Right ventricle myocardium superior (tissue), 1 donor: Measurements from ENCODE around the gene DPYD. TPM values are rescaled to one million over a fixed set of nuclear protein-coding genes. Genes with fewer than 3 reads are reported as not detected.

ENCODE experiments used
- ATAC-seq: fragments of 200-7000 bp; cut with Tn5 transposase; one replicate; pipeline ENCODE4 v1.9.1; 2020; ENCODE audit warnings: mild to moderate bottlenecking; ENCODE audit not compliant: poor library complexity
- DNase-seq: peaks from one replicate; pipeline ENCODE4 v3.0.0-alpha.2; 2020
- intact Hi-C: fragments of 100-400 bp; cut with DNase I; formaldehyde crosslinking; loops from one replicate; pipeline ENCODE4 v1.11.2; 2022
- total RNA-seq: library from RNA; stranded (reverse); fragmentation: NEBNext Ultra II Directional; extraction: Animal tissue kit (Norgen Biotek cat#: 25700); gene quantifications from one replicate; pipeline ENCODE4 v1.2.1, GENCODE V29; 2021
- donor health status: DM: no; HTN: yes; CAD: no; lungs with severe emphysema.

Gene DPYD
- total RNA-seq, 1 donor from 2014 or later = 10.3 TPM

GRCh38 chr1:97136996-97137395 lies 783.8 kb downstream of the DPYD start:
- ATAC-seq (no peak), DNase-seq (no peak)
- intact Hi-C loops = no loop called here

GRCh38 chr1:97135972-97136371 lies 784.9 kb downstream of the DPYD start:
- ATAC-seq = no peak

DNA sequence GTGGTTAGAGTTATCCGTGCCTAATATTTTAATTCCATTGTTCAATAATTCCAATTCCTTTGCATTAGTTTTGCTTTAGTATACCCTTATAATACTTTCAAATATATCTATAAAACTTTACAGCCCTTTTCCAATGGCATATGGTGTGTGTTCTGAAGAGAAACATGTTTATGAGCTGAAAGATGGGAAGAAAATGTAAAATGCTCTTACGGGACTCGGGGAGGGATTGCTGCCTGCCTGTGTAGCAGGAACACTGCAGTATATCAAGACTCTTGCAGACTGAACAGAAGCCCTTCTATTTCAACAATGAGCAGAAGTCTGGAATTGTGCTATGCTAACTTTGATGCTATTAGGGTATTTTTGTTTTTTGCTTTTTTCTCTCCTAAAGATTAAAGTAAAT lies 792.4 kb downstream of the DPYD start:
- intact Hi-C loops = no loop called here
- no peak for DNase-seq
- no peak for ATAC-seq

More at GRCh38 chr1:97135972-97136371, 784.9 kb downstream of the DPYD start:
- no peak for DNase-seq
- intact Hi-C loops = no loop called here

DNA sequence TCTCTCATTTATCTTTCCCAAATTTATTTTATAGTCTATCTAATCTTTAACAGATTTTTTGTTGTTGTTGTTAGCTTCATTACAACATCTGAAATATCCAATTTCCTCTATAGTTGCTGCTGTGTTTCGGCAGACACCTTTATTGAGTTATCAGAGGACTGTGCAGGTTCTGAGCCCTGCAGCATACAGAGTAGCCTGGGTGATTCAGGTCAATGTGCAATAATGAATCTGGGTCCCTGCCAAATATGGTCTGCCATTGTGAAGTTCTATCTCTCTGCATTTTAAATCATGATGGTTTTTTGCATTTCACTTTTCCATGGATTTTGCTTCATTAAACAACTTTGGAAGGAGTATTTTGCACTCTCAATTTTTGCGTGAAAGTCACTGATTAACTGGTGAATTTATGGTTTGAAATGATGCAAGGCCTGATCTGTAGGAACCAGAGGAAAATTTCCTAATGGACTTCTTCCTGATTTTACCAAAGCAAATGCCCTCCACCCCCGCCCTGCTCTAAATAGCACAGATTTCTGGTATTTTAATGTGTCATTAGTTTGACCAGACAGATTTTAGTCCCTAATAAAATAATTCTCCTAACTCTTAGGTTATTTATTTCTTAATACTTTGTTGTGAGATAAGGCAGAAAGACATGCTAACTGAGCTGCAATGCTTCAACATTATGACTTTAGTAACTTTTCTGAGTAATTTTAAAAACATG lies 797.0 kb downstream of the DPYD start:
- DNase-seq = no peak
- intact Hi-C loops = no loop called here
- no peak for ATAC-seq

GRCh38 chr1:97120806-97121205 lies 800.0 kb downstream of the DPYD start:
- no peak for DNase-seq
- intact Hi-C loops = no loop called here
- no peak for ATAC-seq

DNA sequence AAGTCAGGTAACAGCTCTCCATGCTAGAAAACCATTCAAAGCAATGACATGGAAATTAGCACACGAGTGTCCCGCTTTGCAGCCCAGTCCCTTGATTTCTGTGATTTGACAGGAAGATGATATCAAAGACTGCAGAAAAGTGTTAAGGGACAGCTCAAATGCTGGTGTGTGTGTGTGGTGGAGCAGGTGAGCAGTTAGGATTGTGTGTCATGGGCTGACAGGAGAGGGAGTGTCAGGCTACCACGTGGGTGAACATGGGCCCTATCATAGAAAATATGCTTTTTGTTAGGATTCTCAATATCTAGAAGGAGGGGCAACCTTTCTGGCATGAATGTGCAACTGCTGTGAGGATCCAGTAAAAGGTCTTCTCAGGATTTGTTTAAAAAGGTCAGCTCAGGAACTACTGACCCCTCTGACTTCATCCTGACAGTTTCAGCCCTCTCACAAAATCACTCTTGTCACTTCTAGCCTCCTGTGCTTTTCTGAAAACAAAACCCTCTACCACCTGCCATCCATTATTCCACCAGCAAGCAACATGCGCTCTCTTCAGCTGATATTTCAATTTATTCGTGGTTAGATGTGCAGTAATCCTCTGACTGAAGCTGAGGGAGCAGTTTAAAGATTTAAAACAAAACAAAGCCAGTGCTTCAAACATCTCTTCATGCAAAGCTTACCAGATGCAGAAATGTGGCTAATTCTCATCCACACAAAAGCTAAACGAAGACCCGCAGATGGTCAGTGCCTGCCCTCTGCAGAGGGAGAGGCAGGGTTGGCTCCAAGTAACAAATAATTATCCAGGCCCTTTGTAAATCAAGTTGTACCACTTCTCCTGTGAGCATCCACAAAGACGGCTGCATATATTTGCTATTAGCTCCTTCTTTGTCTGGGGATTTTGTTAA lies 801.3 kb downstream of the DPYD start:
- ATAC-seq = no peak
- intact Hi-C loops = no loop called here
- no peak for DNase-seq

- no peak for ATAC-seq
- DNase-seq = no peak
- intact Hi-C loops = no loop called here
Observed at GRCh38 chr1:97114842-97115241, 806.0 kb downstream of the DPYD start.

DNA sequence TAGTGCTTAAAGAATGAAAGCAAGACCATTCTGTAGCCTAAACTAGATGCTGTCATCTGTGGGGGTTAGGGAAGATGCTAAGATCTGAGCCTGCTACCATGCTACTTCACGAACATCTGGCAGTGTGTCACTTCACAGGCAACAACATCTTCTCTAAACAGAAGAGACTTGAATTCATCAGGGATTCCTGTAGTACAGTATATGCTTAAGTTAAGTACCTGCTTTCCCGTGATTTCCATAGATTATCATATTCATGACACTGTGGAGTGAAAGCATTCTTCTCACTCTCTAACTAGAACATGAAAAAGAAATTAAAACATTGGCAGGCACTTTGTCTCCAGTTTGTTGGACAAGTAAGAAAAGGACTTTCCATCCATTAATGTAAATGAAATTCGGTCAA lies 808.4 kb downstream of the DPYD start:
- ATAC-seq = no peak
- intact Hi-C loops = no loop called here
- no peak for DNase-seq

- ATAC-seq (no peak), DNase-seq (no peak)
- intact Hi-C loops = no loop called here
Observed at GRCh38 chr1:97108179-97108578, 812.7 kb downstream of the DPYD start.

DNA sequence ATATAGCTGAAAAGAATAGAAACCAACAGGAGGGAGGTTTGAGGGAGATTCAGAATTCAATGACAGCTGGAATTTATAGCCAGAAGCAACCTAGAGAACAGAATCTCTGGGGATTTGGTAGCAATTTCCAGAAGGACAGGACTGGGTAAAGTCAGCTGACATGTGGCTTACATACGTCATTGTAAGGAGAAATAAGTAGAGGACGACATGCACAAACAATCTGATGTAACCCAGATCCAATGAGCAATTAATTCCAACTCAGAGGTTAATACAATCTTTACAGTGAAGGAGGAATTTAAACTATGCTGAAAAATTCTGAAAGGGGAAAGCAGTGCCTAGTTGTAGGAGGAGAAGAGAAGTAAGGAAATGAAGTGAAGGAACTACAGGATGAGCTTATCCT lies 815.3 kb downstream of the DPYD start:
- intact Hi-C loops = no loop called here
- DNase-seq (no peak), ATAC-seq (no peak)

DNA sequence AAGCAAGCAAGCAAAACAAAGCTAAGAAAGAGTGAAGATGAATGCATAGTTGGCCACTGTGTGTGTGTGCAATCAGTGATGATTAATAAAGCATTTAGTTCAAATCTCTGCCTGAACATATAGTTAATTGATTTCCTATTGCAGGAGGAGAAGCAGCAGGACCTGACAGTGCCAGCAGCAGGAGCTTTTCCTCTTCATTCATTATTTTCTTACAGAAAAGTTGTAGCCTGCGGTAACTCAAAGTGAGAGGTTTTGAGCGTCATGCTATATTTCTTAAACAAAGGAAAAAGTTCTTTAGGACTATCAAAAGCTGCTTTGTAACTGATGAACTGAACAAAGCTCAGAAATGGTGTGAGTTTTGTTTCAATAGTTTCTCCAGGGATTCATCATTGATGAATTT lies 819.3 kb downstream of the DPYD start:
- no peak for DNase-seq
- ATAC-seq = no peak
- intact Hi-C loops = no loop called here

DNA sequence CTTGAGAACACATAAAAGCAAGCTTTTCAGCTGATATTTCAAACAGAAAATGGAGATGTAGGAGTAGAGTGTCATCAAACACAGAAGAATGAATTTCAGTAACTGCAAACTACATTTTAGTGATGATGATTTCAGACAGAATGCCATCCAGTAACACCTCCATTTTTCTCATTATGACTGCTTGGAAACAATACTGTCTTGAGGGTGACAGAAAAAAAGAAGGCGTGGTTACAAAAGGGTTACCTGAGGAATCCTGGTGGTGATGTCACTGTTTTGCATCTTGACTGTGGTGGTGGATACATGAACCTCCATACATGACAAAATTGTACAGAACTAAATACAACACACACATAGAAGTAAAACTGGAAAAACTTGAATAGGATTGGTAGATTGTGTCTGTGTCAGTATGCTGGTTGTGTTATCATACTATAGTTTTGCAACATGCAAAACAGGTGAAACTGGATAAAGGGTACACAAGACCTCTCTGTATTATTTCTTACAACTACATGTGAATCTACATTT lies 823.4 kb downstream of the DPYD start:
- intact Hi-C loops = no loop called here
- no peak for DNase-seq
- no peak for ATAC-seq

- DNase-seq (no peak), ATAC-seq (no peak)
- intact Hi-C loops = no loop called here
Observed at GRCh38 chr1:97095764-97096163, 825.1 kb downstream of the DPYD start.

- intact Hi-C loops = no loop called here
- ATAC-seq (no peak), DNase-seq (no peak)
Observed at GRCh38 chr1:97094247-97094972, 826.4 kb downstream of the DPYD start.

- intact Hi-C loops = no loop called here
- ATAC-seq = no peak
Observed at GRCh38 chr1:97093741-97094140, 827.1 kb downstream of the DPYD start.

DNA sequence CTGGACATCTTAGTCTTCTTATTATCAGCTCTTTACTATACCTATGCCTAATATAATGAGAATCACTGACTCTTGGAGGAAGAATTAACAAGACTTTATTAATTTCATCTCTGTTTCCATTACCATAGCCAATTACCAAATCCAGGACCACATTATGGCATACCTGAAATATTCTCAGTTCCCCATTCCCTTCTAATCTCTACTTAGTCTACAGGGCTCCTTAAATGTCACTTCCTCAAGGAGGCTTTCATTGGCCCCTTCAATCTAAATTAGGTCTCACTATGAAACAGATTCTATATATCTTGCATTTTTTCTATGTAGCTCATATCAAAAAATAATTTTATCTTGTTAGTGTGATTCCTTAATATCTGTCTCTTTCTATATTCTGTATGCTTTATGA lies 828.0 kb downstream of the DPYD start:
- intact Hi-C loops = no loop called here
- ATAC-seq = no peak

More at GRCh38 chr1:97093741-97094140, 827.1 kb downstream of the DPYD start:
- DNase-seq = no peak

DNA sequence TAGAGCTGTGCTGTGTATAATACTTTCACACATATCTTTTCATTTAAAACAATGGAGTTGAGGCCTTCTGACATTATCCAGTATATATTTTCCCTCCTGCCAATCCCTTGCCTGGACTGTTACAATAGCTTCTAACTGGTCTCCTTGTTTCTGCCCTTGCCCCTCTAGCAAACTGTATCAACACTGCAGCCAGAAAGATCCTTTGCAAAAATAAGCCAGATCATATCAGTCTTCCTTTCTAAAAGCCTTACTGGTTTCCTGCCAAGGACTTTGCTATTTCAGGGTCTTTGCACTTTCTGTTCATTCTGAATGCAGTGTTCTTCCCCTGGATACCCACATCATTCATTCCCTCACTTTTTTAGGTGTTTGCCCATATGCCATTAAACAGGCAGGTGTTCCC lies 829.2 kb downstream of the DPYD start:
- intact Hi-C loops = no loop called here
- DNase-seq (no peak), ATAC-seq (no peak)

More for the DNA sequence above, 828.0 kb downstream of the DPYD start:
- DNase-seq = no peak

DNA sequence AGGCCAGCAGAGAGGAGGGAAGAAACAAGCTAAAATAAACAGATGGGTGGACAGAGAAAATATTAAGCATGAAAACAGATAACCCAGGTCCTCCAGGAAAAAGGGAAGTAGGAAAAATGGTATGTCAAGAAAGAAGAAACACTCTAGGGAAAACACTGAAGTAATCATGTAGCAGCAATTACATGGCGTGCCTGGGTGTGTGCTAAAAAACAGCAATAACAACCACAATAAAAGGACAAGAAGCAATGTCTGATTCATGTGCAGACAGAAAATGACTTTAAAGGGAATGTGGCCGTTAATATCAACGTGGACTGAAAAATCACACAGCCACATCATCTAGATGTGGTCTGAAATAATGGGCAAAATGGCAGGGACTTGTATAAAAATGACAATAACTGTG lies 829.6 kb downstream of the DPYD start:
- DNase-seq (no peak), ATAC-seq (no peak)
- intact Hi-C loops = no loop called here

GRCh38 chr1:97090725-97091124 lies 830.1 kb downstream of the DPYD start:
- ATAC-seq (no peak), DNase-seq (no peak)
- intact Hi-C loops = no loop called here
